Transverse colon (tissue), 4 donors: ENCODE measurements around the gene HERC4. TPM values are rescaled to one million over a fixed set of nuclear protein-coding genes. Genes with fewer than 3 reads are reported as not detected.

Experiments
- DNase-seq: peaks from one replicate; pipeline ENCODE4 v3.0.0-alpha.2; 2019
- H3K27ac ChIP-seq, 4 donors: fragments of 200-600 bp; sonication (generic); 2 replicates each; pipeline ENCODE4 v1.5.1; 2016 to 2018; ENCODE audit warnings: inconsistent platforms in 4 of 4
- H3K27me3 ChIP-seq: fragments of 200-600 bp; sonication (generic); 2 replicates; pipeline ENCODE4 v1.5.1; 2017; ENCODE audit warnings: inconsistent platforms
- H3K36me3 ChIP-seq, 4 donors: fragments of 200-600 bp; sonication (generic); 2 replicates each; pipeline ENCODE4 v1.5.1; 2017 to 2019; ENCODE audit warnings: inconsistent platforms in 4 of 4
- H3K4me1 ChIP-seq, 4 donors: fragments of 200-600 bp; sonication (generic); 2 replicates each; pipeline ENCODE4 v1.5.1; 2017 to 2020; ENCODE audit warnings: inconsistent platforms in 4 of 4
- H3K4me3 ChIP-seq, 4 donors: fragments of 200-600 bp; sonication (generic); 1 replicate in 1 of 4; 2 replicates in 3 of 4; pipeline versions ENCODE4 v1.5.1 to v1.6.1; 2017 to 2019; ENCODE audit warnings: inconsistent platforms in 4 of 4
- H3K9me3 ChIP-seq, 2 donors: fragments of 200-600 bp; sonication (generic); 2 replicates each; pipeline ENCODE4 v1.5.1; 2017 to 2019; ENCODE audit warnings: inconsistent platforms in 2 of 2
- EP300 ChIP-seq: sonication (generic); formaldehyde crosslinking; IDR thresholded peaks from one replicate; pipeline ENCODE4 v1.6.1; 2017; ENCODE audit warnings: antibody characterized with exemption, low read depth
- POLR2A ChIP-seq: fragments of 450-650 bp; IDR thresholded peaks from one replicate; pipeline ENCODE4 v1.6.1; 2016; ENCODE audit warnings: antibody characterized with exemption, mild to moderate bottlenecking, moderate library complexity
- POLR2AphosphoS5 ChIP-seq, 3 donors: sonication (generic); formaldehyde crosslinking; IDR thresholded peaks; one replicate each; pipeline ENCODE4 v1.6.1; 2016; ENCODE audit warnings: antibody characterized with exemption in 3 of 3
- WGBS, 2 donors: methylation state at CpG; one replicate each; pipeline ENCODE4 v1.1.5; 2018; ENCODE audit warnings: low coverage in 1 of 2; 5-methylcytosine and 5-hydroxymethylcytosine counted together
- in situ Hi-C, 4 donors: fragments of 200-750 bp; cut with MboI; loops; one replicate each; pipeline versions ENCODE4 v1.15.0 to v1.15.1; 2017; ENCODE audit warnings: low sequenced_read_pairs in 3 of 4, low pct_ligation_motif_present in 1 of 4, low pct_unique_long_range_greater_than_20kb in 1 of 4
- intact Hi-C: fragments of 100-400 bp; cut with DNase I; formaldehyde crosslinking; loops from one replicate; pipeline ENCODE4 v1.15.1; 2023; ENCODE audit warnings: low total_unique reads
- total RNA-seq, 4 donors: library from RNA; depleted of rRNA; stranded (reverse); fragments of >200 nt; gene quantifications; one replicate each; pipeline ENCODE4 v1.1.0, GENCODE V29; 2016
- TF ChIP-seq, protein P1 (sequence below), 5 experiments: fragments of 200-600 bp in 3 of 5; fragments of 450-650 bp in 2 of 5; sonication (generic) in 3 of 5; IDR thresholded peaks; 1 replicate in 2 of 5; 2 replicates in 3 of 5; pipeline ENCODE4 v1.5.1; 2016 to 2017; ENCODE audit warnings: antibody characterized with exemption in 5 of 5, inconsistent platforms in 3 of 5, mild to moderate bottlenecking in 2 of 5, moderate library complexity in 1 of 5

HERC4 gene
- total RNA-seq, 4 donors from 2014 or later = 32.0 to 154 (median 105) TPM

DNA sequence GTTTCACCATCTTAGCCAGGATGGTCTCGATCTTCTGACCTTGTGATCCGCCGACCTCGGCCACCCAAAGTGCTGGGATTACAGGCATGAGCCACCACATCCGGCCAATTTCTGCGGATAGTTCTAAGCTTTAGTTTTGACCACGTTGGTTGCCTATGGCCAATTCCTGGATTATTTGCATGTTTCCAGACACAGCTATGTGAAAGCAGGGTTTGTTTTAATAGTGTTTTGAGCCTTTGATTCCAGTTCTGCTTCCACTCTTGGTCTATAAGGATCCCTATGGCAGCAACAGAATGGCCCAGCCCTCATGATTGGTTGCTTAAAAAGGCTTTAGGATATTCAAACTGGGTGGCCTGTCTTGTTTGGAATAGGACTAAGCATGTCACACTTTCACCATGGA, 171.5 kb downstream of the HERC4 start:
- H3K9me3 ChIP-seq = no peaks in the 10 kb centered on the region
- TF ChIP-seq EP300 (no peak), POLR2AphosphoS5 (IDR thresholded peaks at IDR 0.05) (no peak), POLR2A (no peak)
- TF ChIP-seq, protein P1, sequence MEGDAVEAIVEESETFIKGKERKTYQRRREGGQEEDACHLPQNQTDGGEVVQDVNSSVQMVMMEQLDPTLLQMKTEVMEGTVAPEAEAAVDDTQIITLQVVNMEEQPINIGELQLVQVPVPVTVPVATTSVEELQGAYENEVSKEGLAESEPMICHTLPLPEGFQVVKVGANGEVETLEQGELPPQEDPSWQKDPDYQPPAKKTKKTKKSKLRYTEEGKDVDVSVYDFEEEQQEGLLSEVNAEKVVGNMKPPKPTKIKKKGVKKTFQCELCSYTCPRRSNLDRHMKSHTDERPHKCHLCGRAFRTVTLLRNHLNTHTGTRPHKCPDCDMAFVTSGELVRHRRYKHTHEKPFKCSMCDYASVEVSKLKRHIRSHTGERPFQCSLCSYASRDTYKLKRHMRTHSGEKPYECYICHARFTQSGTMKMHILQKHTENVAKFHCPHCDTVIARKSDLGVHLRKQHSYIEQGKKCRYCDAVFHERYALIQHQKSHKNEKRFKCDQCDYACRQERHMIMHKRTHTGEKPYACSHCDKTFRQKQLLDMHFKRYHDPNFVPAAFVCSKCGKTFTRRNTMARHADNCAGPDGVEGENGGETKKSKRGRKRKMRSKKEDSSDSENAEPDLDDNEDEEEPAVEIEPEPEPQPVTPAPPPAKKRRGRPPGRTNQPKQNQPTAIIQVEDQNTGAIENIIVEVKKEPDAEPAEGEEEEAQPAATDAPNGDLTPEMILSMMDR (IDR thresholded peaks at IDR 0.05) = no peak
- H3K36me3 ChIP-seq = peaks cover 0 to 59% (median 25%) of the 10 kb centered on the region in 4 donors
- intact Hi-C loops = no loop called here
- no peaks in the 10 kb centered on the region for H3K27me3 ChIP-seq
- no peak for DNase-seq
- H3K4me3 ChIP-seq = no peak overlapping the region
- no peaks in the 10 kb centered on the region for H3K4me1 ChIP-seq
- in situ Hi-C loops = no loop called here
- no peak overlapping the region for H3K27ac ChIP-seq
- WGBS, 2 donors = 94 to 96% methylated on average over 4 to 7 of the region's 7 CpGs

DNA sequence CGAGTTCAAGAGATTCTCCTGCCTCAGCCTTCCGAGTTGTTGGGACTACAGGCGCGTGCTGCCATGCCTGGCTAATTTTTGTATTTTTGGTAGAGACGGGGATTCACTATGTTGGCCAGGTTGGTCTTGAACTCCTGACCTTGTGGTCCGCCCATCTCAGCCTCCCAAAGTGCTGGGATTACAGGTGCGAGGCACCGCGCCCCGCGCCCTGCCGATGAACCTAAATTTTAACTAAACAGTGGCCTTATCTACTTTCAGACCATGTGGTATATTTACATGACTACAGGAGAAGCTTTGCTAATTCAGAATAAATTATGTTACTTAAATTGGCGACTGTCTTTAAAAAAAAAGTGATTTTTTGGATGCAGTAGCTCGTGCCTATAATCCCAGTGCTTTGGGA, 181.4 kb downstream of the HERC4 start:
- TF ChIP-seq, protein P1 (IDR thresholded peaks at IDR 0.05) = no peak
- TF ChIP-seq POLR2A (no peak), EP300 (no peak), POLR2AphosphoS5 (IDR thresholded peaks at IDR 0.05) (no peak)
- Histone ChIP-seq H3K9me3 (no peaks in the 10 kb centered on the region), H3K4me3 (no peak overlapping the region), H3K4me1 (peaks cover 0 to 6% (median 0%) of the 10 kb centered on the region in 4 donors), H3K36me3 (peaks cover 0 to 83% (median 34%) of the 10 kb centered on the region in 4 donors), H3K27ac (no peak overlapping the region), H3K27me3 (no peaks in the 10 kb centered on the region)
- WGBS, 2 donors = 90 to 94% methylated on average over 3 to 14 of the region's 14 CpGs
- intact Hi-C loops (no loop called here), in situ Hi-C loops (loop anchor here in 1 of 4 donors (25.0 kb wide), 1 partner anchor 169 kb away; no protein-coding TSS in a partner anchor)
- no peak for DNase-seq

DNA sequence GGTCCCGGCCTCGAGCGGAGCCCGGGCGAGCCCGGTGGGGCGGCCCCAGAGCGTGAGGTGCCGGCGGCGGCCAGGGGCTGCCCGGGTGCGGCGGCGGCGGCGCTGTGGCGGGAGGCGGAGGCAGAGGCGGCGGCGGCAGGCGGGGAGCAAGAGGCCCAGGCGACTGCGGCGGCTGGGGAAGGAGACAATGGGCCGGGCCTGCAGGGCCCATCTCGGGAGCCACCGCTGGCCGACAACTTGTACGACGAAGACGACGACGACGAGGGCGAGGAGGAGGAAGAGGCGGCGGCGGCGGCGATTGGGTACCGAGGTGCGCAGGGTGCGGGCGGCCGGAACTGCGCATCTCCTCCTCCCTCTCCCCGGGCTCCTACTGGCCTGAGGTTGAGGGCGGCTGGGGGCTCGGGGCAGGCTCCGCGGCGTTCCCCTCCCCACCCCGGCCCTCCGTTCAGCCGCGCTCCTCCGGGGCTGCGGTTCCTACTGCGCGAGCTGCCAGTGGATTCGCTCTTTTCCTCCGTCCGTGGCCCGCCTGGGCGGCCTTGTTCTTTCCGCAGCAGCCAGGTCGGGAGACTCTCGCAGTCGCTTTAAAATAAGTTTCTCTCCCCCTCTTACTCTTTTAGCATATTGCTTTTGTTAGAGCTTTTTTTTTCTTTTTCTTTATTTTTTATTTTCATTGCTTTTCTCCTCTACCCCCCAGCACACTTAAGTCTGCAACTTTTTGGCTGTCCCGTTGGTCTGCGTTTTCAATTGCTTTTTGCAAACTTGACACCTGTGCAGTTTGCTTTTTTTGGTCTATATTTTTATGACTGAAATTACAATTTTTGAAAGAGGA, 190.0 kb downstream of the HERC4 start:
- Histone ChIP-seq H3K4me1 (peaks cover 0 to 38% (median 11%) of the 10 kb centered on the region in 4 donors), H3K27me3 (no peaks in the 10 kb centered on the region), H3K27ac (peak overlapping the region; percentile 94 to 98 (median 96)), H3K4me3 (peak overlapping the region; percentile 63 to 84 (median 78)), H3K36me3 (peaks cover 0 to 32% (median 9%) of the 10 kb centered on the region in 4 donors), H3K9me3 (no peaks in the 10 kb centered on the region)
- TF ChIP-seq POLR2AphosphoS5 (IDR thresholded peaks at IDR 0.05) = peak; percentile 17 to 61 (median 60)
- TF ChIP-seq, protein P1 (IDR thresholded peaks at IDR 0.05) = no peak
- in situ Hi-C loops = loop anchor here in 1 of 4 donors (25.0 kb wide), 1 partner anchor 177 kb away; no protein-coding TSS in a partner anchor
- 0% methylated on average over 12 to 29 of the region's 73 CpGs for WGBS, 2 donors
- DNase-seq = peak; percentile 85
- intact Hi-C loops = no loop called here

DNA sequence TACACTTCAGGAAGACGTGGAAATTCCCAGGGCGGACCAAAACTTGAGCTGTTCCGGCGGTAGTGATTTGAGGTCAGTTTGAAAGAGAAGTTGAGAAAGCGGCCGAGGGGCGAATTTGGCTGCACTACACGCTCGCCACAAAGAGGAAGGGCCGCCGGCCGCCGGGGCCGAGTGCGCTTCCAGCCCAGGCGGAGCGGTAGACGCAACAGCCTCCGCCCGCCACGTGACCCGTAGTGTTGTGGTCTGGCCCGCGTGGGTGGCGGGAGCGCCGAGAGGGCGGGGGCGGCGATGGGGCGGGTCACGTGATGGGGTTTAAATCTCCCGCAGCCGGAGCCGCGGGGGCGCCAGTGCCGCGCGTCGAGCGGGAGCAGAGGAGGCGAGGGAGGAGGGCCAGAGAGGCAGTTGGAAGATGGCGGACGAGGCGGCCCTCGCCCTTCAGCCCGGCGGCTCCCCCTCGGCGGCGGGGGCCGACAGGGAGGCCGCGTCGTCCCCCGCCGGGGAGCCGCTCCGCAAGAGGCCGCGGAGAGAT, 190.7 kb downstream of the HERC4 start, which contains the start of gene SIRT1:
Gene SIRT1, plus strand, starts transcription at position 344 of the 529 bp plus-strand sequence. Its CDS starts 66 bp downstream, at position 410.
- Histone ChIP-seq H3K36me3 (peaks cover 0 to 25% (median 7%) of the 10 kb centered on the region in 4 donors), H3K27me3 (no peaks in the 10 kb centered on the region), H3K27ac (peak within 1 kb of the TSS; percentile 94 to 98 (median 96)), H3K4me3 (peak within 1 kb of the TSS; percentile 63 to 84 (median 78)), H3K9me3 (no peaks in the 10 kb centered on the region), H3K4me1 (peaks cover 0 to 38% (median 11%) of the 10 kb centered on the region in 4 donors)
- in situ Hi-C loops (loop anchor here in 1 of 4 donors (25.0 kb wide), 1 partner anchor 178 kb away; no protein-coding TSS in a partner anchor), intact Hi-C loops (no loop called here)
- peak; percentile 98 for DNase-seq
- WGBS, 2 donors = 0% methylated on average over 15 of the region's 62 CpGs; no CpG with 5 or more reads in 1 of the 2 donors
- no peak for TF ChIP-seq EP300
- TF ChIP-seq, protein P1 (IDR thresholded peaks at IDR 0.05) = no peak
- TF ChIP-seq POLR2A = peak; percentile 93
- peak; percentile 97 to 99 (median 99) for TF ChIP-seq POLR2AphosphoS5 (IDR thresholded peaks at IDR 0.05)
